HG03095 (cell line): ENCODE measurements around the gene CIAPIN1.
"Not testable (repeated sequence)": the region's sequence is repeated elsewhere in the genome, so short reads cannot be mapped to it uniquely, and the experiment has no call there.

Source experiments
- ATAC-seq: cut with Tn5 transposase; IDR thresholded peaks from one replicate; pipeline ENCODE4 v1.9.1; 2021; ENCODE audit warnings: moderate library complexity; ENCODE audit not compliant: unreplicated experiment

Gene CIAPIN1

DNA sequence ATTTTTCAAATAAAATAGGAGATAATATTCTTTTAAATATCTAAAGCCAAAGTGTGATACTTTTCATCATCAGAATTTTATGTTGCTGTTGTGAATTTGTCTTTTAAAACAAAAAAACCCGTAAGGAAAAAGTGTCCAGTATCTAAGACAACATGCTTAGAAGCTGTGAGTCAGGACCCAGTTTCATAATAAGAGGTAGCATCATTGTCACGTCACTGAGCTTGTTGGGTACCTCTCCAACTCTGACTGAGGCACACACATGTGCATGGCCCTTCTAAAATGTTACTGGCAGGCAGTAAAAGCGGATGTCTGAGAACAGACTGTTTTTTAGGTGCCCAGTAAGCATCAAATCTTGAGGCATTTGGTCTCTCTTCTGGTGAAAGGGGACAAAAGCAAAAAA lies 2.5 kb downstream of the CIAPIN1 start:
- no peak for ATAC-seq

DNA sequence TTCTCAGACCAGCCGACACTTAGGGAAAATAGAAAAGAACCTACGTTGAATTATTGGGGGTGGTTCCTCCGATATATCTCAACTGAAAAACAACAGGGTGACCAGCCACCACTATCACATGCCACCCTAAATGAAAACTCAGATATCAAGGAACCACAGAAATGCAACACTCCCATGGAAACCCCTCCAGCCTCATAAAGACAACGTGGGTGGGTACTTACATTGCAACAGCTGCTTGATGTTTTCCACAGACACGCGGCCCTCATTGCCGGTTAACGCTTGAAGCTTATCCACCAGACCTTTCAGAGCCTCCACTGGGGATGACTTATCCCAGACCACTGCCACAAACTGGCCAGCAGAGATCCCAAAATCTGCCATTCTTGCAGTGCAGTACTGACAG lies 6.6 kb downstream of the CIAPIN1 start:
- ATAC-seq, result not testable (repeated sequence)

DNA sequence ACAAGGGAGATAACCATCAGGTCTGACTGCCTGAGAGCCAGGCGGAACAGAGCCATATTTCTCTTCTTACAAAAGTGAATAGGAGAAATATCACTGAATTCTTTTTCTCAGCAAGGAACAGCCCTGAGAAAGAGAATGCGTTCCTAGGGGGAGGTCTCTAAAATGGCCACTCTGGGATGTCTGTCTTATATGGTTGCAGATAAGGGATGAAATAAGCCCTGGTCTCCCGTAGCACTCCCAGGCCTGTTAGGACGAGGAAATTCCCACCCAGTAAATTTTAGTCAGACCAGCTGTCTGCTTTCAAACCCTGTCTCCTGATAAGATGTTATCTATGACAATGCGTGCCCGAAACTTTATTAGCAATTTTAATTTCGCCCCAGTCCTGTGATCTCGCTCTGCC lies 7.2 kb downstream of the CIAPIN1 start:
- not testable (repeated sequence) for ATAC-seq

DNA sequence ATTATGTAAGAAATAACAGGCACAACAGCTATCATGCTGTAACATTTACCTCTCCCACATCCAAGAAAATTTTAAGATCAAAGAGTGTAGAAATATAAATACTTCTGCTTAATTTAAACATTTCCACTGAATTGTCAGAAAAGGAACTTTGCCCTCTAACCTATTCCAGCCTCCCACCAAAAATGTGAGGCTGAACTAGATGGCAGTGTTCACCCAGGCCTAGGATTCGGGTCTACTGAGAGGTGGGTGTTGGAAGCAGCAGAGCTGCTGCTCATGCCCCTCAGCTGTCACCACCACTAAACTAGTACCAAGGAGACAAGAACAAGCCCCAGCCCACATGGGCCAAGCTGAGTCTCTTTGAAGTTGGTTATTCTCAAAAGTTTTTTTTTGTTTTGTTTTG lies 11.3 kb downstream of the CIAPIN1 start:
- no peak for ATAC-seq

DNA sequence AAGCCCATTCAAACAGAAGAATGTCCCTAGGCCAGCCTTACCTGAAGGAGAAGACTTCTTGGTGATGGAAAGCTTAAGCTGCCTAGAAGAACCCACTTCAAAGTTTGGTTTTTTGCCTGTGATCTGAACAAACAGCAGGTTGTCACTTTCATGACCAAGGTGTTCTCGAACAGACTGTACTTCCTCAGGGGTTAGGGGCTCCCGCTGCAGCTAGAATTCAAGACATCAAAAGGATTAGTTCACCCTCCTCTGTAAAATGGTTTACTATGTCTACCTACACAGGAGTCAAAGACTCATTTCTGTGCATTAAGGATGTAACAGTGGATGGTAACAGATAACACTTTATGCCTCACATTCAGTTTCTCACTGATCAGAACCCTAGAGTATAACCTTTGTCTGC lies 13.2 kb downstream of the CIAPIN1 start:
- ATAC-seq, result no peak

DNA sequence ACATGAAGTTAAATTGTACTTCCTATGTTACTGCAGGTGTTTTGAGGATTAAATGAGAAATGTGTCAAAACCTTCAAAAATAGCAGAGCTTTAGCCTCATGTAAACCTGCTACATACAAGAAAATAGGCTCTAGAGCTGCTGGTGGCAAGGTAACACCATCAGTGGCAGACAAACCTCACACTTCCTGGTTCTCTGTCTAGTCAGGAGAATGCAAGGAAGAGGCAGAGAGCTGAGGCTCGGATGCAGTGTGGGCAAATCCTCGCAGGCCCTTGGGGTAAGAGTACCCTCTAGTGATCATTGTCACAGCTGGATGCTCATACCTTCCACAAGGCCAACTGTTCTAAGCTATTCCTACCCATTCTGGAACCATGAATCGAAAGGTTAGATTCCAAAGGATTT lies 14.2 kb downstream of the CIAPIN1 start:
- no peak for ATAC-seq

DNA sequence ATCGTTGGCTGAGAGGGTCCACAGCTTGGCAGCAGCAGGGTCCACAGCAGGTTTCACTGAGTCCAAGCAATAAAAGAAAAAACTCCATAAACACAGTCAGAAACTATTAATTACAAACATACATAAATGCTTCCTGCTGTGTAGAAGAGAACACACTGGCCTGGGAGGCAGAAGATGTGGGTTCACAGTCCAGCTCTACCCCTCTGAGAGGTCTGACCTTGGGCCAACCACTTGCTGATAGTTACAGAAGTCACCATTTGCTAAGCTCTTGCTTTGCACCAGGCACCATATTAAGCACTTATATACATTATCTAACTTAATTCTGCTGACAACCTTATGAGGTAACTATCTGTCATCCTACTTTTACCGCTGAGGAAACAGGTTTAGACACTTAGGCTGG lies 14.7 kb downstream of the CIAPIN1 start:
- ATAC-seq, result no peak

DNA sequence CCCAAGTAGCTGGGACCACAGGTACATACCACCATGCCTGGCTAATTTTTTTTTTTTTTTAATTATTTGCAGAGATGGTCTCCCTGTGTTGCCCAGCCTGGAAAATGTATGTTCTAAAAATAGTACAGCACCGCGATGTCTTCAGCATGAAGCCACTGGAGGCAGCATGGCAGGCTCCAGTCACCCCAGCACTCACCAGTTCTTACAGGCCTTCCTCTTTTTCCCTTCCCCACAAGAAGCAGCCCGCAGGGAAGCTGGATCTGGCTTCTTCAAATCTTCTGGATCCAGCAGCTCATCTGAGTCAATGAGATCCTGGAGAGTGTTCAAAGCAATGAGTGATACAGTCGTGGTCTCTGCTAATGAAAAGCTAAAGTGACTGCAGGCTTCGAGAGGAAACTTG lies 16.2 kb downstream of the CIAPIN1 start:
- ATAC-seq, result no peak

DNA sequence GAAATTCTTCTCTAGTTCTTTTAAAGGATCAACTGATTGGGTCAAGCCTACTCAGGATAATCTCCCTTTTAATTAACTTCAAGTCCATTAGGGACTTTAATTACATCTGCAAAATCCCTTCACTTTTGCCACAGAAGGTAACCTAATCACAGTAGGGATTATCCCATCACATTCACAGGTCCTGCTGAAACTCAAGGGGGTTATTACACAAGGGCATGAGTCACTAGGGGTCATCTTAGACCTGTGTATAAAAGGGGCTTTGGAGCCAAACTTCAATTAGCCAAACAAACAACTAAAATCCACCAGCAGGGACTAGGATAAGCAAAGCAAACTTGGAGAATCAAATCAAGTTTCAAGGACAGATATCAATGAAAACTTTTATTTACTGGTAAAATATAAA lies 19.4 kb downstream of the CIAPIN1 start:
- no peak for ATAC-seq

DNA sequence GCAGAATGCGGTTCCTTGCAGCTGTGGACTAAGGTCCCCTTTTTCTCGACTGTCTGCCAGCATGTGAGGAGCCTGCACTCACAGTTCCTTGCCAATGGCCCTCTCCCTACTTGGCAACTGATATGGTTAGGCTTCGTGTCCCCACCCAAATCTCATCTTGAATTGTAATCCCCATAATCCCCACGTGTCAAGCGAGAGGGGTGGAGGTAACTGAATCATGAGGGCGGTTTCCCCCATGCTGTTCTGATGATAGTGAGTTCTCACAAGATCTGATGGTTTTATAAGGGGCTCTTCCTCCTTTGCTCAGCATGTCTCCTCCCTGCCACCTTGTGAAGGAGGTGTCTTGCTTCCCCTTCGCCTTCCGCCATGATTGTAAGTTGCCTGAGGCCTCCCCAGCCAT lies 19.9 kb downstream of the CIAPIN1 start:
- ATAC-seq, result no peak

DNA sequence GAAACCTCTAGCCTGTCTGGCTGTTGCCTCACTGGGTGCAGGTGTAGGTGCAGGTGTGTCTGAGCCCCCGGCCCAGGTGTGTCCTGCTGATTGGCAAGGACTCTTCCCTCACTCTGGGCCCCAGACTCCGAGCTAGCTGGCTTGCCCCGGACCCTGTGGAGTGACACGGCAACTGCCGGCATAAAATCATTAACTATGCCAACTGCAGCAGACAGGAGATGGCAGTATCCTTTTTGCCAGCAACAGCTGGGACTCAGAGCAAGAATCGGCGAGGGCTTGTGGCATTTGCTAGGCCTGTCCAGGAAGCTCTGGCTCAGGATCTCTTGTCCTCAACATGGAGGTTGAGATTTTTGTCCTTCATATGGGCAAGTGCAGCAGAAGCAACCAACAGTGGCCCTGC lies 20.8 kb downstream of the CIAPIN1 start:
- no peak for ATAC-seq

DNA sequence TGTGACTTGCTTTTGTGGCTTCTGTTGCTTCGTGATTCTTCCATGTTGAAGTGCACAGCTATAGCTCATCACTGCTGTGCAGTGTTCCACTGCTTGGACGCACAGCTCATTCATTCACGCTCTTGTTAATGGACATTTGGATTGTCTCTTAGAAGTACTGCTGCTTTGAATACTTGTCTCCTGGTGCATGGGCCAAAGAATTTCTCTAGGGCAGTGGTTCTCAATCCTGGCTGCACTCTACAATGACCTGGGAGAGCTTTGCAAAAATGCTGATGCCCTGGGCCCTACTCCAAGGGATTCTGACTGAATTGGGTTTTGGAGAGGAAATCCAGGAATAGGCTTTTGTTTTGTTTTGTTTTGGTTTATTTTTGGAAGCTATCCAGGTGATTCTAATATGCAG lies 22.6 kb downstream of the CIAPIN1 start:
- no peak for ATAC-seq

DNA sequence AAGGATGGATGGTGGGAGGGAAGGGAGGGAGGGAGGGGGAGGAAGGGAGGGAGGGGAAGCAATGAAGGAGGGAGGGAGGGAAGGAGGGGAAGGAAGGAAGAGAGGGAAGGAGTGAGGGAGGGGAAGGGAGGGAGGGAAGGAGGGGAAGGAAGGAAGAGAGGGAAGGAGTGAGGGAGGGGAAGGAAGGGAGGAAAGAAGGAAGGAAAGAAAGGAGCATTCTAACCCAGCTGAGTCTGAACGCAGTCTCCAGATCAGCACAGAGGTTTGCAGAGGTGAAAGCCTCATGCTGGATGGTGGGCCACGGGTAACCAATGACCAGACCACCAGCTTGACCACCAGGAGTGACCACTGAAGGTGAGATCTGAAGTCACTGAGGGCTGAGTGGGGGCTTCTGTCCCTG lies 24.0 kb downstream of the CIAPIN1 start:
- ATAC-seq, result no peak

DNA sequence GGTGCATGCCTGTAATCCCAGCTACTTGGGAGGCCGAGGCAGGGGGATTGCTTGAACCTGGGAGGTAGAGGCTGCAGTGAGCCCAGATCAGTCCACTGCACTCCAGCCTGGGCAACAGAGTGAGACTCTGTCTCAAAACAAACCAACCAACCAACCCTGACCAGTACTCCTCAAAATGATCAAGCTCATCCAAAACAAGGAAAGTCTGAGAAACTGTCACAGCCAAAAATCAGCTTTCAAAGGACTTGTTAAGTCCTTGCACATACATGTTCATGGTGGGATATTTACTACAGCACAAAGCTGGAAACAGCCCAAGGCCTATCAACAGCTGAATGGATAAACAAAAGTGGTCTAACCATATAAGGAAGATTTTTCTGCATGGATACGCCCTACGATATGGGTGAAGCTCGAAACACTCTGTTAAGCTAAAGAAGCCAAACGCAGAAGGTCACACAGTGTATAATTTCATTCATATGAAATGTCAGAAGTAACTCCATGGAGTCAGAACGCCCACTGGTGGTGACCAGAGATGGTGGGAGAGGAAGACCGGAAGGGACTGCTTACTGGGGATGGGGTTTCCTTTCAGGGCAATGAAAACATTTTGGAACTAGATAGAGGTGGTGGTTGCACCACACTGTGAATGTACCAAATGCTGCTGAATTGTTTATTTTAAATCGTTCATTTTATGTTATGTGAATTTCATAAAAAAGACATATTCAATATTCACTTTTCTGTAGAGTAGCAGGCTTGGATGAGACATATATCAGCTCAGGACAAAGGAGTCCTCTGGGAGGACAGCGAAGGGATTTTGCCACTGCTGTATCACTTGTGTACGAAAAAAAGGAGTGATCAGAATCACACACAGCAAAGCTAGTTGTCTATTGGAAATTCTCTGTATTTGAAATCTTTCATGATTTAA lies 24.9 kb downstream of the CIAPIN1 start:
- no peak for ATAC-seq

DNA sequence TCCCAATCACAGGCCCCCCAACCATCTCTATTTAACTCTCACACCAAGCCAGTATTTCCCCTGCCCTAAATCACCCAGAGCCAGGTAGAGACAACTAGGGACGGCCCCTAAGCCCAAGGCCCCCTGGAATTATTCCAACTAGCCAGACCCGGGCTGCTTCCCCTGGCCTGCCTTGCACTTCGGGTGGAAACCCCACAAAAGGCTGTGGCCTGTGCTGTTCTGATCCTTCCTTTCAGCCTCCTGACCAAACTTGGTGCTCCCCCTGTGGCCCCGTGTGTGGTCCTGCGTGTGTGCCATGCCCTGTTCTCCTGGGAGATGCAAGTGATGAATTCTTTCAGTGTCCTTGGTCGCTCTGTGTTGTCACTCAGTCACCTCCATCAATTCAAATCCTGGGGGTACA lies 27.7 kb downstream of the CIAPIN1 start:
- ATAC-seq, result no peak

DNA sequence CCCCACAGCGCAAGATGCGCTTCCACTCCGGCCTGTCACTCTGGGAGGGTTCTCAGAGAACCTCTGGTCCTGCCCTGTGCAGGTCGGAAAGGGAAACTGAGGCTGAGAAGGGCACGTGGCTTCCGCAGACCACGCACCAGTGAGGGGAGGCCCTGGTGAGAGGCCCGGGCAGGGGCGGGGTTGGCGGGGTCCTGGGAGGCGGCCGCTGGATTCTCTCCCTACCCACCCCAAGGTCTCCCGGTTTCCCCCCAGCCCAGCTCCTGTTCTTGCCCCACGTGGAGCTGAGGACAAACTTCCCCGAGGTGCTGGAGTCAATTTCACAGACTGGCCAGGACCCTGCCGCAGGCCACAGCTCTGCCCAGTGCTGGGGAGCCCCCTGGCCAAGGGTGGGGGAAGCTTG lies 31.1 kb downstream of the CIAPIN1 start:
- no peak for ATAC-seq

DNA sequence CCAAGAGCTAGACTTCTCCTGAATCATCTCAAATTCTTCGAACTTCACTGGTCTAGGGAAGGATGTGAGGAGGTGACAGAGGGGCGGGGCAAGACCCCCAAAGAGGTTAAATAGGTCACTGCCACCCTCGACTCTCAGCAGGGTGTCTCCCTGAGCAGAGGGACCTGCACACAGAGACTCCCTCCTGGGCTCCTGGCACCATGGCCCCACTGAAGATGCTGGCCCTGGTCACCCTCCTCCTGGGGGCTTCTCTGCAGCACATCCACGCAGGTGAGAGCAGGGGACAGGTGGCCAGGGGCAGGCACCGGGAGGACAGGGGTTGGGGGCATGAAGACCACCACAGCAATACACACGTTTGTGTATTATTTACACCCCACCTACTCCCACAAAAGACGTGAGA lies 33.5 kb downstream of the CIAPIN1 start:
- no peak for ATAC-seq

DNA sequence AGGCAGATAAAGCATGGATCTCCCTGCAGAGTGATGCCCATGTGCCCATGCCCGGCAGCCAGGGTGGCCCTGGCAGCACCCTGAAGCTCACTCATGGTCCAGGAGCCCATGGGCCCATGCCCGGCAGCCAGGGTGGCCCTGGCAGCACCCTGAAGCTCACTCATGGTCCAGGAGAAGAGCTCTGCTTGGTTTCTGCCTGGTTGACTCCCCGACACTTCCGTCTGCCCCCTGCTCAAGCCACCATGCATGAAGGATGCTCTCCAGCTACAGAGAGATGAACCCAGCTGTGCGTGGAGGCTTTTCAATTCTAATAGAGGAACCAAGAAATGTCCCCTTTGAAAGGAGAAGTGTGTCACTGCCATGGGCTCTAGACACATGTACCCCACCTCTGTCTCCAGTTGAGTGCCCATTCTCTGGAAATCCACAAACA lies 33.9 kb downstream of the CIAPIN1 start:
- ATAC-seq, result peak; percentile 65

DNA sequence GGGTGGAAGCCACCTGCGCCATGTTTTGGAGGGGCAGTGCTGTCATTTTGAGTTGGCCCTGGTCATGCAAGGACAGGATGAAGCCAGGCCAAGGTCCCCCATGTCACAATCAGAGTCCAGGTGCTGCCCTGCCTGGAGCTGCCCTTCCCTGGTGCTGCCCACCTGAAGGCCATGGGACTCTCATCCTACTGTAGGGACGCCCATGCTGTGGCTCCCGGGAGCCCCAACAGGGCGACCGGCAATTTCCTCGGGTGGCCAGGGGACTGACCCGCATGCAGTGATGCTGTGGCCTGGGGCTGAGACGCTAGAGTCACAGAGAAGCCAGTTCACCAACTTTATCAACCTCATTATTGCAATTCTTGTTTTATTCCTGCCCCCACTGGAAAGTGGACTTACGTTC lies 34.6 kb downstream of the CIAPIN1 start:
- ATAC-seq, result no peak

DNA sequence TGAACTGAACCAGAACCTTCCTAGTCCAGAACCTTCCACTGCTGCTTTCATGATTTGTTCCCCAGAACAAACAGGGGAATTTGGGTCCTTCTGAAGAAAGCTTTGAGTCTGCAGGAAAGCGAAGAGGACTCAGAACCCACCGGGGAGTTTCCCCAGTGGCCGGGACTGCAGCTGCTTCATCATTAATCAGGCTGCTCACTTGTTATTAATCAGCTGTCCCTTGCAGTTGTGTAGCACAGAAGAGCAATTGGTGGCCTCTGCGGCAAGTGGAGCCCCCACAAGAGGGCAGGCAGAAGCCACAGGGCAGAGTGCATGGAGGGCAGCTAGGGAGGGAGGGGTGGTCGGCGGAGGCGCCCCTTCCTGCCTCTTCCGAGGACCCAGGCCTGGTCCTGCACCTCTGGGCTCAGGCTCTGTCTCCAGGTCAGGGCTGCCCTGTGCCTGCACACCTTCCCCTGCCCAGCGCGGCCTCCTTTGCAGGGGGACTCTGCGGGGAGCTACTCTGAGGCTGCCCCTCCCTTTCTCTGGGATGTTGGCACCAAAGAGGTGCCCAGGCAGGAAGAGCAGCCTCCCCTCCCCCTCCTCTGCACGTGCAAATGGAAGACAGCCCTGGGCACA lies 35.7 kb downstream of the CIAPIN1 start:
- ATAC-seq, result no peak

DNA sequence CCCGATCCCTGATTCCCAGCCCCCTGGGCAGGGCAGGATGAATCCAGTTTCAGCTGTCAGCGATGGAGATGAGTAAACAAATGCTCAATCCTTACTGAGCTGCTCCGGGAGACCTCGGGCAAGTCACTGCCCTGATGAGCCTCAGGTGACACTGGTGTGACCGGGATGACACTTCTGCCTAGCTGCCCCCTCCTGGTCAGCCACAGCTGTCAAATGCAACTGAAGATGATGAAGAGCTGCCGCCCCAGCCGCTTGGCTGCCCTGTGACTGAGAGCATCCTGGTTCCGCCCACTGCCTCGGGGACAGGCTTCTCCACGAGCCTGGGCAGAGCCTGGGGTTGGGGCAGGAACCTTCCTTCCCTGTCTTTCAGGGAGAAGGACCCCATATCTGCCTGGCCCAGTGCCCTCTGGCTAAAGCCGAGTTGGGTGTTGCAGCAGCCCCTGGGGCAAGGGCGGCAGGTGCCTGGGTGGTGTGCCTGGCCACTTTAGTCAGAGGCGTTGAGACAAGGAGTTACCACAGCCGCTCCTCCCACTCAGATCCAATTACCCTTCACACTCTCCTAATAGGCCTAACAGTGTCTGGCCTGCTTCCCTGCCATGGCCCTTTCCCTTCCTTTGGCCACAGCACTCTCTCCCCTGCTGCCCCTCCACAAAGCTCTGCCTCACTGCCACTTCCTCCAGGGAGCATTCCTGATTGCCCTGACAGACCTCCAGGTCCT lies 37.2 kb downstream of the CIAPIN1 start:
- no peak for ATAC-seq

DNA sequence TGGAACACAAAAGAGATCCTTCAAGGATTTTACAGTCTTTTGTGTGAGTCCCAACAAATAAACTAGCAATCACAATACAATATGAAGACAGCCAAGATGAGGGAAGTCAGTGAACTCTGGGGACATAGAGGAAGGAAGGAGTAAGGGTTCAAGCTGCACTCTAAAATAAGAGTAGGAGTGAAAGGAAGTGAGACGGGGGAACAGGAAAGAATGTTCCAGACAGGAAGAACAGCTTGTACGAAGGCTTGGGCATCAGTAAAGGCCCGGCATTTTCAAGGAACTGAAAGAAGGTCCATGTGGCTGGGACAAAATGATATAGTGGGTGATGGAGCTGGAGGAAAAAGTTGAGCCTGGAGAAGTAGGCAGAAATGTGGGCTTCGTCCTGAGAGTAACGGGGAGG lies 38.1 kb downstream of the CIAPIN1 start:
- no peak for ATAC-seq
